Inflammatory macrophage (primary cell): ENCODE data around the gene VAV1.
"Not testable (repeated sequence)": the region's sequence is repeated elsewhere in the genome, so short reads cannot be mapped to it uniquely, and the experiment has no call there.

ENCODE experiments used
- DNase-seq, 2 donors: peaks; one replicate each; pipeline ENCODE4 v3.0.0-alpha.2; 2020 to 2022

The VAV1 gene

DNA sequence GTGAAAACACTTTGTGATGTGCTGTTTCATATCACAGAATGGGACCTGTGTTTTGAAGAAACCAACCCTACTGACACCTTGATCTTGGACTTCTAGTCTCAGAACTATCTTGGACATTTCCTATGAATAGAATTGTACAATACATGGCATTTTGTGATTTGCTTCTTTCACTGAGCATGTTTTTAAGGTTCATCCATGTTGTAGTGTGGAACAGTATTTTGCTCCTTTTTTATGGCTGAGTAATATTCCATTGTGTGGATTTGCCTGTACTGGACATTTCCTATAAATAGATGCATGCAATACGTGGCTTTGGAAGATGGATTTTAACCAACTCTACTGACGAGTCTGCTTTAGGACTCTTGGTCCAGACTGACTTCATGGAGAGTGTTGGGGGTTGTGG, 46.8 kb downstream of the VAV1 start:
- no peak for DNase-seq

DNA sequence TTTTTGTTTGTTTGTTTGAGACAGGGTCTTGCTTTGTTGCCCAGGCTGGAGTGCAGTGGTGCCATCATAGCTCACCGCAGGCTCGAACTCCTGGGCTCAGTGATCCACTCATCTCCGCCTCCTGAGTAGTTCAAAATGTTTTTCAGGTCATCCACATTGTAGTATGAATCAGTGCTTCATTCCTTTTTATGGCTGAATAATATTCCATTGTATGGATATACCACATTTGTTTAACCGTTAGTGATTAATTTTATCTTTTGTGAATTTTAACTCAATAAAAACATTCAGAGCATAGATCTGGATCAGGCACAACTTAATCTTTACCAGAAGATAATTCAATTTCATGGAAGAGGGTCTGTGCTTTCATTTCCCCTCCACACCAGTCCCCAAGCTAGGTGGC, 47.7 kb downstream of the VAV1 start:
- no peak for DNase-seq

DNA sequence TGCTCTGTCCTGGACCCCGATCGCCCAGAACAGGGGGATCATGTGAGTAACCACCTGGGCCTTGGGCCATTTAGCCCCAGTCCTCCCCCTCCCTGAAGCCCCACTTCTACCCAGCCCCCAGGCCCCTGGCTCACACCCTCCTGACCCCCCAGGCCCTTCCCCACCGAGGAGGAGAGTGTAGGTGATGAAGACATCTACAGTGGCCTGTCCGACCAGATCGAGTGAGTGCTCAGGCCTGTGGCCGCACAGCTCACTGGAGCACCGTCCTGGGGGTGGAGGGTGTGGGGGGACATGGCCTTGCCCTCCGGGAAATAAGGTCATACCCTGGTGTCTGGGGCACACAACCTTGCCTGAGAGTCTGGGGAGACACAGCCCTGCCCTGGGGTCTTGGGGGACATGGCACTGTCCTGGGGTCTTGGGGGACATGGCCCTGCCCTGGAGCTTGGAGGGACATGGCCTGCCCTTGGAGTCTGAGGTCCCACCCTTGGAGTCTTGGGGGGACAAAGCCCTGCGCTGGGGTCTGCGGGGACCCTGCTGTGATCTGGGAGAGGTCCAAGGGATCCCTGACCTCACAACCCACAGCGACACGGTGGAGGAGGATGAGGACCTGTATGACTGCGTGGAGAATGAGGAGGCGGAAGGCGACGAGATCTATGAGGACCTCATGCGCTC, 49.3 kb downstream of the VAV1 start:
- DNase-seq, result no peak

DNA sequence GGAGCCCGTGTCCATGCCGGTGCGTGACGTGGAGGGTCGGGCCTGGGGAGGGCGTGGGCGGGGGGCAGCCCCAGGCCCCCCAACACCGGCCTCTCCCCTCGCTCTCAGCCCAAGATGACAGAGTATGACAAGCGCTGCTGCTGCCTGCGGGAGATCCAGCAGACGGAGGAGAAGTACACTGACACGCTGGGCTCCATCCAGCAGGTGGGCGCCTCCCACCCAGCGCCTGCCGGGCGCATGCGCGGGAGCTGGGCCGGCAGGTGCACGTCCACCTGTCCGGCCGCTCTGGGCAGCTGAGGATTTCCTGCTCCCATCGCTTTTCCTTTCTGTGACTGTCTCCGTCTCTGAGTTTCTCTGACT, 49.8 kb downstream of the VAV1 start:
- no peak for DNase-seq

DNA sequence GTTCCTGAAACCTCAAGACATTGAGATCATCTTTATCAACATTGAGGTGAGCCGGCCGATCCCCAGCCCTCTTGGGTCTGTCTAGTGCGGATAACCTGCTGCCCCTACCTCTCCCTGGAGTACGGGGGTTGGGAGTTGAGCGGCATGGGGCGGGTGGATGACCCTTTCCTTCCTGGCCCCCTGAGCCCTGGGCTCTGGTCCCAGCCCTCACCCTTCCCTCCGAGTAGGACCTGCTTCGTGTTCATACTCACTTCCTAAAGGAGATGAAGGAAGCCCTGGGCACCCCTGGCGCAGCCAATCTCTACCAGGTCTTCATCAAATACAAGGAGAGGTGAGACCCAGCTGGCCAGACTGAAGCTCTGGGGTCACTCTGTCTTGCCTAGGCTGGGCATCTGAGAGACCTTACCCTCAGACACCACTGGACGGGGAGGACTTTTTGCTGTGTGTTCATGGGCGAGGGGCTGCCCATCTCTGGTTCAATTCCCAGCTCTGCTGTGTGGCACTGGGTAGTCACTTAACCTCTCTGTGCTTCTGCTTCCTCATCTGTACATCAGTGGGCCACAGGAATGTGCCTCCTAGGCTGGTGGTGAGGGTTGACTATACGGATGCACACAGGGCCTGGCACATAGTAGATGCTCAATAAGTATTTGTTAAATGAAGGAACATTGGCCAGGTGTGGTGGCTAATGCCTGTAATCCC, 52.7 kb downstream of the VAV1 start:
- no peak for DNase-seq

DNA sequence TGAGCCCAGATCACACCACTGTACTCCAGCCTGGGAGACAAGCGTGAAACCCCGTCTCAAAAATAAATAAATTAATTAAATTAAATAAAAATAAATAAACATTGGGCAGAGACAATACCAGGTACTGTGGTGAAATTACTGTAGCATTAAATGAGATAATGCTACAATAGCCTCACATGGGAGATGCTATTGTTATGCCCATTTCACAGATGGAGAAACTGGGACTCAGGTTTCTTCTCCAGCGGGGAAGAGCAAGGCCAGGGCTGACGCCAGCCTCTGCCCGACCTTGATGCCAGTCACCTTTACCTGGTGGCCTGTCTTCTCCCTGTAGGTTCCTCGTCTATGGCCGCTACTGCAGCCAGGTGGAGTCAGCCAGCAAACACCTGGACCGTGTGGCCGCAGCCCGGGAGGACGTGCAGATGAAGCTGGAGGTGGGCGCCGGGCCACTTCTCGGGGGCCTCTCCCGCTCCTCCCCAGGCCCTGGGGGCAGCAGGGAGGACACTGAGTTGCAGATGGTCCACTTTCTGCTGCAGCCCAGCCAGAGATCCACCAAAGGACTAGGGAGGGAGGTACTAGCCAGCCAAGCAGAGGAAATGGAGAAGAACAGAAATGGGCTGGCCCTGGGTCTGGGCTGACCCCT, 53.9 kb downstream of the VAV1 start:
- no peak for DNase-seq

DNA sequence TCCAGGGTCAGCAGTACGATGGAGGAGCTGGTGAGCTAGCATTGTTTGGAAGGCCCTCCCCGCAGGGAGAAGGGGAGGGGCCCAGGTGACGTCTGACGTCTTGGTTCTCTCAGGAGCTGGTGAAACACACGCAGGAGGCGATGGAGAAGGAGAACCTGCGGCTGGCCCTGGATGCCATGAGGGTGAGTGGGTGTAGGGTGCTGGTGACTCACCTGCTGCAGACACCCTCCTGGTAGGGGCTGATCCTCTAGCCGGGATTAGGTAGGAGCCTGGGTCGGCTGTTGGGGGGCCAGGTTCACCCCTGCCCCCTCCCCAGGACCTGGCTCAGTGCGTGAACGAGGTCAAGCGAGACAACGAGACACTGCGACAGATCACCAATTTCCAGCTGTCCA, 55.8 kb downstream of the VAV1 start:
- DNase-seq, result no peak

DNA sequence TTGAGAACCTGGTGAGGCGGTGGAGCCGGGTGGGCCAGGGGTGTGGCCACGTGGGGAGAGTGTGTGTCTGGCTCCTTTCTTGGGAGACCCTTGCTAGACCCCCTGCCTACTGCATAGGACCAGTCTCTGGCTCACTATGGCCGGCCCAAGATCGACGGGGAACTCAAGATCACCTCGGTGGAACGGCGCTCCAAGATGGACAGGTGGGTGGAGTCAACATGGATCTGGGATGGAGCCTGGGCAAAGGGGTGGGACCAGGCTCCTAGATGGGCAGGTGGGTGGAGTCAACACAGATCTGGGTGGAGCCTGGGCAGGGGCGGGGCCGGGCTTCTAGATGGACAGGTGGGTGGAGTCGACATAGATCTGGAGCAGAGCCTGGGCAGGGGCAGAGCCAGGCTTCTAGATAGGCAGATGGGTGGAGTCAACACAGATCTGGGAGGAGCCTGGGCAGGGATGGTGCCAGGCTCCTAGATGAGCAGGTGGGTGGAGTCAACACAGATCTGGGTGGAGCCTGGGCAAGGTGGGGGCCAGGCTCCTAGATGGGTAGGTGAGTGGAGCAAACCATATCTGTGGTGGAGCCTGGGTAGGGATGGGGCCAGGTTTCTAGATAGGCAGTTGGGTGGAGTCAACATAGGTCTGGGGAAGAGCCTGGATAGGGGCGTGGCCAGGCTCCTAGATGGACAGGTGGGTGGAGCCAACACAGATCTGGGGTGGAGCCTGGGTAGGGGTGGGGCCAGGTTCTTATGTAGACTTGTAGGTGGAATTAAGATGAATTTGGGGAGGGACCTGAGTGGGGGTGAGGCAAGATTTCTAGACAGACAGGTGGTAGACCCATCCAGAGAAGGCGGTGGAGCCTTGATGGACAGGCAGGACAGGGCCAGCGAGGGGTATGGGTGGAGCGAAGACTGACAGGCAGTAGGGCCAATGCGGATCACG, 56.5 kb downstream of the VAV1 start:
- DNase-seq, result peak; percentile 35 to 44

DNA sequence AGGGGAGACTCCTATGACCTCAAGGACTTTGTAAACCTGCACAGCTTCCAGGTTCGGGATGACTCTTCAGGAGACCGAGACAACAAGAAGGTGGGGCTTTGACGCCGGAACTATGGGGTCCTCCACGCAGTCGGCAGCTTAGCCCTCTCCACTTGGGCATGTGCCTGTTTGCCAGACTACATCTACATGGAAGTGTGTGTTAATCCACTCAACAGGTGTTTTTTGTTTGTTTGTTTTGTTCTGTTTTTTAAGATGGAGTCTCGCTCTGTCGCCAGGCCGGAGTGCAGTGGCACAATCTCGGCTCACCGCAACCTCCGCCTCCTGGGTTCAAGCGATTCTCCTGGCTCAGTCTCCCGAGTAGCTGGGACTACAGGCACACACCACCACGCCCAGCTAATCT, 57.3 kb downstream of the VAV1 start:
- not testable (repeated sequence) for DNase-seq

DNA sequence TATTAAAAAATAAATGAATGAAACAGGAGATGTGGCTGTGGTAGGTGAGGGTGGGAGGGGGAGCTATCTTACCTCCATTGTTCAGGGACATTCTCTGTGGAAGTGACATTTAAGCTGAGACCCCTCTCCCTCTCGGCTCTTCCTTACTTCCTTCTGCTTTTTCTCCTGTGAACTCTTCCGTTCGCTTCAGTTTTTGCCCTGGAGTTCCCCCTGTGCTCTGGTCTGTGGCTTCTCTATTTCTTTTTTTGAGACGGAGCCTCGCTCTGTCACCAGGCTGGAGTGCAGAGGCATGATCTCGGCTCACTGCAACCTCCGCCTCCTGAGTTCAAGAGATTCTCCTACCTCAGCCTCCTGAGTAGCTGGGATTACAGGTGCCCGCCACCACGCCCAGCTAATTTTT, 58.6 kb downstream of the VAV1 start:
- peak; percentile 59 to 60 for DNase-seq

DNA sequence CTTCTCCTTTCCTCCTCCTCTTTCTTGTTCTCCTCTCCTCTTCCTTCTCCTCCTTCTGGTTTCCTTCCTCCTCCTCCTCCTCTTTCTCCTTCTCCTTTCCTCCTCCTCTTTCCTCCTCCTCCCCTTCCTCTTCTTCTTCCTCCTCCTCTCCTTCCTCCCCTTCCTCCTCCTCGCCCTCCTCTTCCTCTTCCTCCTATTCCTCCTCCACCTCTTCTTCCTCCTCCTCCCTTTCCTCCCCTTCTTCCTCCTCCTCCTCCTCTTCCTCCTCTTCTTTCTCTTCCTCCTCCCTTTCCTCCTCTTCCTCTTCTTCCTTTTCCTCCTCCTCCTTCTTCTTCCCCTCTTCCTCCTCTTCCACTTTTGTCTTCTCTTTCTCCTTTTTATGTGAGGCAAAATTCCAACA, 59.9 kb downstream of the VAV1 start:
- DNase-seq, result no peak

DNA sequence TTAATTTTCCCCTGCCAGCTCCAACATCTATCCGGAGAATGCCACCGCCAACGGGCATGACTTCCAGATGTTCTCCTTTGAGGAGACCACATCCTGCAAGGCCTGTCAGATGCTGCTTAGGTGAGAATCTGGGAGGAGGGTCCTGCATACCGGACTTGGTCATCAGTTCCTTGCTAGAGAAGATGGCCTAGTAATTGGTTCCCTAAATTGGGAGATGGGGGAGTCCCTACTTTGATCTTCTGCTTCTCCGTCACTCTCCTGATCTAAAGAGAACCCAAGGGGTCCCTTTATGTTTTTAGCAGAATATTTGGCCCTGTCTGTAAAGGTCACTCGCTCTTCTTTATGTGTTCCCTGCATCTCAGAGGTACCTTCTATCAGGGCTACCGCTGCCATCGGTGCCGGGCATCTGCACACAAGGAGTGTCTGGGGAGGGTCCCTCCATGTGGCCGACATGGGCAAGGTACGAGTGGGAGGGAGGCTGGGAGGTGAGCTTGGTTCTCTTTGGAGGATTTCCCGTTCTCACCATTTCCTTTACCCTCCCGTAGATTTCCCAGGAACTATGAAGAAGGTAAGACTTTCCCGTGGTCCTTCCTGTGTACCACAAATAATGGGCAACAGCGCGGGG, 60.8 kb downstream of the VAV1 start:
- DNase-seq, result no peak

DNA sequence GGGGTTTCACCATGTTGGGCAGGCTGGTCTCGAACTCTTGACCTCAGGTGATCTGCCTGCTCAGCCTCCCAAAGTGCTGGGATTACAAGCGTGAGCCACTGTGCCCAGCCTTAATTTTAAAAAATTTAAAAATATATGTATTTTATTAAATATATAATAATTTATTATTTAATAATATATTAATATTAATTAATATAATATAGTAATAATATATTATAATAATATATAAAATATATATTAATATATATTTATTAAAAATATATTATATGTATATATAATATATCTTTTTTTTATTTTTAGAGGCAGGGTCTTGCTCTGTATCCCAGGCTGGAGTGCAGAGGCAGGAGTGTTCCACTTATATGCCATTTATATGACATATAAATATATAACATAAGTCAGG, 61.9 kb downstream of the VAV1 start:
- no peak for DNase-seq

DNA sequence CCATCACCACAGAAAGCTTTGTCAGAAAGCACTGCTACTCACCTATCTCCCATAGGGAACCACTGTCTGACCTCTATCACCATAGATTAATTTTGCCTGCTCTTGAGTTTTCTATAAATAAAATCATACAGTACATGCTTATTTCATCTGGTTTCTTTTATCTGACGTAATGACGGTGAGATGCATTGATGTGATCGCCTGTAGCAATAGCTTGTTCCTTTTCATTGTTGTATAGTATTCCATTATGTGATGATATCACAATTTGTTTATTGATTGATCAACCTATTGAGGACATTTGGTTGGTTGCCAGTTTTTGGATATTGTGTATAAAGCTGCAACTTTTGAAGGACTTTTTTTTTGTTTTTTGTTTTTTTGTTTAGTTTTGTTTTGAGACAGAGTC, 63.0 kb downstream of the VAV1 start:
- no peak for DNase-seq

DNA sequence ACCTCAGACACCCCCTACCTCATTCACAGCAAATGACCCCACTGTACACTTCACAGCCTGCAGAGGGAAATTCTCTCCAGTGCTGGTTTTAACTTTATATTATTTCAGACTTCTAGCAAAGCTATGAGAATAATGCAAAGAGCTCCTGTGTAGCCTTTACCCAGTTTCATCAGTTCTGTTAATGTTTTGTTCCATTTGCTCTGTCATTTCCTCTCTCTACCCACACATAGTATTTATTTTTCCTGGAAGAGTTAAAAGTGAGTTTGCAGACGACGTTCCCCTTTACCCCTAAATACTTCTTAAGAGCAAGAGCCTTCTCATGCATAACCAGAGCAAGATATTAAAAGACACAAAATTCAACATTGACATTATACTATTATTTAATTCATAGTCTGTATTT, 65.0 kb downstream of the VAV1 start:
- peak in 1 of 2 donors; percentile 44 for DNase-seq

DNA sequence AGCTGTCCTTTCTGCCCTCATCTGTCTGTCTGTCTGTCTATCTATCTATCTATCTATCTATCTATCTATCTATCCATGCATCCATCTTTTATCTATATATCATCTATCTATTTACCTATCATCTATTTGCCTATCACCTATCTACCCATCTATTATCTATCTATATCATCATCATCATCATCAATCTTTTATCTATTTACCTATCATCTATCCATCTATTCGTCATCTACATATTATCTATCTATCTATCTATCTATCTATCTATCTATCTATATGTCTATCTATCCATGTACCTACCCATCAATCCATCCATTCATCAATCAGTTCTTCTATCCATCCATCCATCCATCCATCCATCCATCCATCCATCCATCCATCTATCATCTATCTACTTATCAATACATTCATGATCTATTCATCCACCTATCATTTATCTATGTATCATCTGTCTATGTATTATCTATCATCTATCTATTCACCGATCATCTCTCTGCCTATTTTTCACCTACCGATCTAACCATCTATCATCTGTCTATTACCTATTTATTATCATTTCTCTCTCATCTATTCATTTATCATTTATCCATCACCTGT, 65.7 kb downstream of the VAV1 start:
- DNase-seq, result no peak

DNA sequence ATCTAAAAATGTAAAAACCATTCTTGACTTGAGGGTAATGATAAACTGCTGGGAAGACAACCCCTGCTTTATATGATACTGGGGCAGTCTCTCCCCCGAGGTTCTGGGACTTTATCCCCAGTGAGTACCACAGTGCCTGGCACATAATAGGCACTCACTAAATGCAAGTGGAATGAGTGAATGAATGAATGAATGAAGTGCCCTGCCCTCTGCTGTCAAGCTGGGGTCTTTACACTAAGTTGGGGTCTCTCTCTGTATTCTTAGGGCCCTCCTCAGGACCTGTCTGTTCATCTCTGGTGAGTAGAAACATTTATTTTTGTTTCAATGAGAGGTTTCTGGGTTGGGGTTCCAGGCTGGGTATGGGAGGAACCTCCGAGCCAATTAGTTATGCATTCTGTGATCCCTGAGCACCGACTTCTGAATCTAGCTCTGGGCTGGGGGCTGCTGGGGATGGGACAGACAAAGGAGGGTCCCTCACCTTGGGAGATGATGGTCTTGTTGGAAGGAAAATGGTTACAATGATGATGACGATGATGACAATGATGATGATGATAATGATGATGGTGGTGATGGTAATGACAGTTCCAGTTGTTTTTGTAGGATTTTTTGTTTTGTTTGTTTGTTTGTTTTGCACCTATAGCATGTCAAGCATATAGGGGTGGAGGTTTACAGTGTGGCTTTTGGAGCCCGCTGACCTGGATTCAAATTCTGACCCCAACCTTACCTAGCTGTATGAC, 70.5 kb downstream of the VAV1 start:
- no peak for DNase-seq

DNA sequence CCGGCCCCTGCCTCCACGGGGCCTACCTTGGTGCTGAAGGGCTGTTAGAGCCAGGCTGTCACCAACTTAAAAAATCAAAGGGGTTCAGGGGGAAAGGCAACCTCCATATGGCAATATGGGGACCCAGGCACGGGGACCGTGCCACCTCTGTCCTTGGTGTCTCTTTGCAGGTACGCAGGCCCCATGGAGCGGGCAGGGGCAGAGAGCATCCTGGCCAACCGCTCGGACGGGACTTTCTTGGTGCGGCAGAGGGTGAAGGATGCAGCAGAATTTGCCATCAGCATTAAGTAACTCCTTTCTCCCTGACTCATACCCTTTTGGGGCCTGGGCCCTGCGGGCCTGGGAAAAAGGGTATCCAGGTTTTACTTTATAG, 75.3 kb downstream of the VAV1 start:
- DNase-seq, result no peak

DNA sequence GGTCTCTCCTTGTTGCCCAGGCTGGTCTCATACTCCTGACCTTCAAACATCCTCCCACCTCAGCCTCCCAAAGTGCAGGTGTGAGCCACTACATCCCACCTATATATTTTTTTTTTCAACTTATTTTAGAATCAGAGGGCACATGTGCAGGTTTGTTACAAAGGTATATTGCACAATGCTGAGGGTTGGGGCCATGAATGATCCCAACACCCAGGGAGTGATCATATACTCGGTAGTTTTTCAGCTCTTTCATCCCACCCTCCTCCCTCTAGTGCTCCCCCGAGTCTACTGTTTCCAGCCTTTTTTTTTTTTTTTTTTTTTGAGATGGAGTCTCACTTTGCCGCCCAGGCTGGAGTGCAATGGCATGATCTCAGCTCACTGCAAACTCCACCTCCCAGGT, 76.5 kb downstream of the VAV1 start:
- DNase-seq, result no peak

DNA sequence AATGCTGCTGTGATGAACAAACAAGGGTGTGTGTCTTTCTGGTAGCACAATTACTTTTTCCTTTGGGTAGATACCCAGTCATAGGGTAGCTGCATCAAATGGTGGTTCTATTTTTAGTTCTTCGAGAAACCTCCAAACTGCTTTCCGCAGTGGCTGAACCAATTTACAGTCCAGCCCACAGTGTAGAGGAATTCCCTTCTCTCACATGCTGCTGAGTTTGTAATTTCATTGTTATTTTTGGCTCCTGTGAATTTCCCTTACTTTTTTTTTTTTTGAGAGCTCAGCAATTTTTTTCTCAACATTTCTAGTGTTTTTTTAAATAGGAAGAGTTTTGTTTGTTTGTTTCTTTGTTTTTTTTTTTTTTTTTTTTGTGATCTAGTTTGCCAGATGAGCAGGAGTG, 77.4 kb downstream of the VAV1 start:
- DNase-seq, result peak in 1 of 2 donors; percentile 21

DNA sequence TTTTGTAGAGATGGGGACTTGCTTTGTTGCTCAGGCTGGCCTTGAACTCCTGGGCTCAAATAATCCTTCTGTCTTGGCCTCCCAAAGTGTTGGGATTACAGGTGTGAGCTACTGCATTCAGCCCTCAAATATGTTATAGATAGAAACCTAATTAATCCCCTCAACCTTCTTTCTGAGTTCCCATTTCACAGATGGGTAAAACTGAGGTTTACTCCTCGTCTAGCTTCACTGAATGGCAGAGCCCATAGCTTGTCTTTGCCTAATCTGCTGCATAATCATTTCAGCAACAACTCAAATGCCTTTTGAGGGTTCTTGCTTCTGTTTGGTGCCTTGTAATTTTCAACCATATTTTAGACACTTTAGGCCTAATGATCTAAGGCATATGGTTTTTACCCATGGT, 78.9 kb downstream of the VAV1 start:
- no peak for DNase-seq

DNA sequence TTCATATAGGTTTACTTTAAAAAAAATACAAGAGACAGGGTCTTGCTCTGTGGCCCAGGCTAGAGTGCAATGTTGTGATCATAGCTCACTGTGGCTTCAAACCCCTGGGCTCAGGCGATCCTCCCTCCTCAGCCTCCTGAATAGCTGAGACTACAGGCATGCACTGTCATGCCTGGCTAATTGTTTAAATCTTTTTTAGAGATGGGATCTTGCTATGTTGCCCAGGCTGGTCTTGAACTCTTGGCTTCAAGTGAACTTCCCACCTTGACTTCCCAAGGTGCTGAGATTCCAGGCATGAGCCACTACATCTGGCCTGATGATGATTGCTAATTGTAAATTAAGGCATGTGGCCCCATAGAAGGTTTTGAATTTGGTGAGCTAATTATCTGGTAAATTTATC, 79.5 kb downstream of the VAV1 start:
- DNase-seq, result no peak
